Testis (tissue), 5 donors: Measurements from ENCODE around the gene KRTAP20-3. TPM values are rescaled to one million over a fixed set of nuclear protein-coding genes. Genes with fewer than 3 reads are reported as not detected.

Source experiments
- DNase-seq: peaks from one replicate; pipeline ENCODE4 v3.0.0-alpha.2; 2019
- H3K27ac ChIP-seq, 2 donors: fragments of 200-600 bp; sonication (generic); one replicate each; pipeline ENCODE4 v1.5.1; 2019
- H3K27me3 ChIP-seq: fragments of 200-600 bp; sonication (generic); one replicate; pipeline ENCODE4 v1.5.1; 2019
- H3K36me3 ChIP-seq: fragments of 200-600 bp; sonication (generic); one replicate; pipeline ENCODE4 v1.5.1; 2017; ENCODE audit warnings: low read depth; ENCODE audit errors: missing control alignments
- H3K4me1 ChIP-seq: fragments of 200-600 bp; sonication (generic); one replicate; pipeline ENCODE4 v1.5.1; 2019
- H3K4me3 ChIP-seq, 2 donors: fragments of 200-600 bp; sonication (generic); one replicate each; pipeline ENCODE4 v1.5.1; 2017 to 2019
- H3K9me3 ChIP-seq: fragments of 200-600 bp; sonication (generic); one replicate; pipeline ENCODE4 v1.5.1; 2017
- CTCF ChIP-seq, 3 experiments: fragments of 450-650 bp in 2 of 3; fragments of 200-600 bp in 1 of 3; sonication (generic) in 1 of 3; IDR thresholded peaks; one replicate each; pipeline ENCODE4 v1.5.1; 2016 to 2019; ENCODE audit warnings: antibody characterized with exemption in 3 of 3, mild to moderate bottlenecking in 2 of 3, moderate library complexity in 1 of 3
- POLR2A ChIP-seq: fragments of 450-650 bp; IDR thresholded peaks from one replicate; pipeline ENCODE4 v1.6.1; 2017; ENCODE audit warnings: antibody characterized with exemption, mild to moderate bottlenecking, moderate library complexity
- WGBS, 2 donors: methylation state at CpG; one replicate each; pipeline ENCODE4 v1.1.5; 2018; 5-methylcytosine and 5-hydroxymethylcytosine counted together
- intact Hi-C: fragments of 100-400 bp; cut with DNase I; formaldehyde crosslinking; loops from one replicate; pipeline ENCODE4 v1.15.1; 2023; ENCODE audit warnings: low total_unique reads
- long read RNA-seq, 2 donors: transcript quantifications; one replicate each; lab custom pipeline, GENCODE V29; 2026
- polyA plus RNA-seq: library from polyadenylated mRNA; stranded (reverse); fragments of 350-450 nt; fragmentation: Illumina TruSeq; extraction: RNeasy Lipid Tissue Mini Kit (QIAGEN cat#74804); gene quantifications from one replicate; pipeline ENCODE4 v1.2.3, GENCODE V29; 2014; ENCODE audit warnings: low read depth, low replicate concordance; ENCODE audit not compliant: insufficient read depth
- total RNA-seq, 2 donors: library from RNA; depleted of rRNA; stranded (reverse); fragments of >200 nt; gene quantifications; one replicate each; pipeline ENCODE4 v1.2.3, GENCODE V29; 2016

Gene KRTAP20-3
- not detected for total RNA-seq
- not detected for polyA plus RNA-seq
- long read RNA-seq, donor 1, result 0 reads
- long read RNA-seq, donor 2, result 0 reads

- 72 to 84% methylated on average over 2 of the region's 2 CpGs for WGBS, 2 donors
- DNase-seq, result no peak
- no peaks in the 10 kb centered on the region for H3K27me3 ChIP-seq
- no peaks in the 10 kb centered on the region for H3K36me3 ChIP-seq
- no peak for TF ChIP-seq CTCF (IDR thresholded peaks at IDR 0.05)
- no peak for TF ChIP-seq POLR2A
- no peak within 1 kb of the TSS for H3K27ac ChIP-seq
- H3K4me3 ChIP-seq, result no peak within 1 kb of the TSS
- H3K9me3 ChIP-seq, result no peaks in the 10 kb centered on the region
- H3K4me1 ChIP-seq, result no peaks in the 10 kb centered on the region
- intact Hi-C loops, result no loop called here
These were observed at the start of gene KRTAP20-3 for GRCh38 chr21:30642564-30642963. Gene KRTAP20-3, plus strand, starts transcription at chr21:30642864.

GRCh38 chr21:30598802-30599201 is 43.9 kb upstream of the KRTAP20-3 start, which contains the start of gene KRTAP6-2:
Gene KRTAP6-2, minus strand, starts transcription at chr21:30598902. Its CDS starts 28 bp downstream, at chr21:30598874.
- TF ChIP-seq CTCF (IDR thresholded peaks at IDR 0.05) (no peak), POLR2A (no peak)
- intact Hi-C loops, result no loop called here
- Histone ChIP-seq H3K4me1 (no peaks in the 10 kb centered on the region), H3K27ac (no peak within 1 kb of the TSS), H3K9me3 (no peaks in the 10 kb centered on the region), H3K36me3 (no peaks in the 10 kb centered on the region), H3K27me3 (no peaks in the 10 kb centered on the region), H3K4me3 (no peak within 1 kb of the TSS)
- WGBS, 2 donors, result 70 to 87% methylated on average over 6 of the region's 6 CpGs
- DNase-seq, result no peak

GRCh38 chr21:30600787-30601186 is 41.9 kb upstream of the KRTAP20-3 start, which contains the start of gene KRTAP22-1:
Gene KRTAP22-1, plus strand, starts transcription at chr21:30601087.
- Histone ChIP-seq H3K4me3 (no peak within 1 kb of the TSS), H3K9me3 (no peaks in the 10 kb centered on the region), H3K27me3 (no peaks in the 10 kb centered on the region), H3K27ac (no peak within 1 kb of the TSS), H3K36me3 (no peaks in the 10 kb centered on the region), H3K4me1 (no peaks in the 10 kb centered on the region)
- intact Hi-C loops, result no loop called here
- TF ChIP-seq CTCF (IDR thresholded peaks at IDR 0.05) (no peak), POLR2A (no peak)
- WGBS, 2 donors, result 0 to 50% methylated on average over 1 of the region's 1 CpG
- no peak for DNase-seq

GRCh38 chr21:30605968-30606367 is 36.7 kb upstream of the KRTAP20-3 start:
- no peak overlapping the region for H3K27ac ChIP-seq
- no peaks in the 10 kb centered on the region for H3K9me3 ChIP-seq
- intact Hi-C loops, result no loop called here
- no peaks in the 10 kb centered on the region for H3K27me3 ChIP-seq
- no peak for DNase-seq
- no peaks in the 10 kb centered on the region for H3K36me3 ChIP-seq
- no peak overlapping the region for H3K4me3 ChIP-seq
- no peaks in the 10 kb centered on the region for H3K4me1 ChIP-seq
- WGBS, 2 donors, result 82 to 91% methylated on average over 2 of the region's 2 CpGs
- TF ChIP-seq POLR2A (no peak), CTCF (IDR thresholded peaks at IDR 0.05) (no peak)

- intact Hi-C loops, result no loop called here
These were observed 30.5 kb upstream of the KRTAP20-3 start for GRCh38 chr21:30612132-30612531.

More at GRCh38 chr21:30612132-30612531, 30.5 kb upstream of the KRTAP20-3 start:
- no peak for DNase-seq
- Histone ChIP-seq H3K4me1 (no peaks in the 10 kb centered on the region), H3K4me3 (no peak overlapping the region), H3K27me3 (no peaks in the 10 kb centered on the region), H3K36me3 (no peaks in the 10 kb centered on the region), H3K9me3 (no peaks in the 10 kb centered on the region), H3K27ac (no peak overlapping the region)
- TF ChIP-seq CTCF (IDR thresholded peaks at IDR 0.05) (no peak), POLR2A (no peak)
- 83 to 90% methylated on average over 2 of the region's 2 CpGs for WGBS, 2 donors
